Measurements from ENCODE around the gene SPI1. TPM values are rescaled to one million over a fixed set of nuclear protein-coding genes. Genes with fewer than 3 reads are reported as not detected.

The SPI1 gene
- total RNA-seq, 3 donors from 2014 or later, result 4.9 to 21.0 (median 20.6) TPM

GRCh38 chr11:47407746-47408590 is 29.6 kb upstream of the SPI1 start, which contains the start of gene SLC39A13:
Gene SLC39A13, plus strand, starts transcription at chr11:47408590. Its CDS starts 1,505 bp downstream, at chr11:47410095.
- intact Hi-C loops (cut with DNase I, micrococcal nuclease), result no loop called here
- Histone ChIP-seq H3K4me3 (peak within 1 kb of the TSS; percentile 36), H3K4me1 (ENCODE audit: low read depth) (peaks cover 11% of the 10 kb centered on the region)

GRCh38 chr11:47406896-47407745 is 28.8 kb upstream of the SPI1 start:
- DNase-seq (peak in 1 of 3 donors; percentile 33), ATAC-seq (no peak)
- H3K36me3 ChIP-seq (ENCODE audit: low read depth), result no peaks in the 10 kb centered on the region
- intact Hi-C loops (cut with DNase I, micrococcal nuclease), result no loop called here
- no peaks in the 10 kb centered on the region for H3K9me3 ChIP-seq
- TF ChIP-seq CTCF (IDR thresholded peaks at IDR 0.05), result no peak
- H3K4me1 ChIP-seq (ENCODE audit: low read depth), result peaks cover 11% of the 10 kb centered on the region
- H3K4me3 ChIP-seq, result no peak overlapping the region

More at GRCh38 chr11:47407746-47408590, 29.6 kb upstream of the SPI1 start, which contains the start of gene SLC39A13:
- Histone ChIP-seq H3K36me3 (ENCODE audit: low read depth) (no peaks in the 10 kb centered on the region), H3K9me3 (no peaks in the 10 kb centered on the region)
- peak; percentile 86 for TF ChIP-seq CTCF (IDR thresholded peaks at IDR 0.05)
- ATAC-seq (peak; percentile 92), DNase-seq (peak; percentile 91 to 97 (median 96))

GRCh38 chr11:47403571-47403970 is 25.2 kb upstream of the SPI1 start:
- Histone ChIP-seq H3K36me3 (ENCODE audit: low read depth) (no peaks in the 10 kb centered on the region), H3K4me3 (no peak overlapping the region), H3K9me3 (no peaks in the 10 kb centered on the region), H3K4me1 (ENCODE audit: low read depth) (peaks cover 8% of the 10 kb centered on the region)
- no peak for TF ChIP-seq CTCF (IDR thresholded peaks at IDR 0.05)
- peak in 1 of 3 donors; percentile 11 for DNase-seq
- ATAC-seq, result no peak
- intact Hi-C loops (cut with DNase I, micrococcal nuclease), result no loop called here

- ATAC-seq, result no peak
- DNase-seq, result peak in 2 of 3 donors; percentile 11 to 17
- H3K4me3 ChIP-seq, result no peak overlapping the region
- H3K9me3 ChIP-seq, result no peaks in the 10 kb centered on the region
- TF ChIP-seq CTCF (IDR thresholded peaks at IDR 0.05), result no peak
- no peaks in the 10 kb centered on the region for H3K36me3 ChIP-seq (ENCODE audit: low read depth)
- intact Hi-C loops (cut with DNase I, micrococcal nuclease), result no loop called here
- peaks cover 8% of the 10 kb centered on the region for H3K4me1 ChIP-seq (ENCODE audit: low read depth)
Observed at GRCh38 chr11:47403135-47403534, 24.8 kb upstream of the SPI1 start.

GRCh38 chr11:47400768-47401279 is 22.5 kb upstream of the SPI1 start:
- no peaks in the 10 kb centered on the region for H3K9me3 ChIP-seq
- H3K4me3 ChIP-seq, result no peak overlapping the region
- DNase-seq, result peak in 1 of 3 donors; percentile 28
- no peaks in the 10 kb centered on the region for H3K36me3 ChIP-seq (ENCODE audit: low read depth)
- intact Hi-C loops (cut with DNase I, micrococcal nuclease), result no loop called here
- no peak for TF ChIP-seq CTCF (IDR thresholded peaks at IDR 0.05)
- peak; percentile 61 for ATAC-seq
- no peaks in the 10 kb centered on the region for H3K4me1 ChIP-seq (ENCODE audit: low read depth)
